Caco-2 (cell line): ENCODE measurements around the gene FCER2. TPM values are rescaled to one million over a fixed set of nuclear protein-coding genes. Genes with fewer than 3 reads are reported as not detected.

ENCODE experiments used
- BruUV-seq: library from RNA; stranded (reverse); fragments of 400-500 nt; replicated peaks from 2 replicates; lab custom pipeline; 2021; lab: Mats Ljungman, UMichigan
- CTCF ChIA-PET: fragments of 300-600 bp; sonication (Branson Sonifier 250); formaldehyde crosslinking; loops from one replicate; lab custom pipeline; 2022; ENCODE audit warnings: antibody characterized with exemption; lab: Charles Lee
- POLR2A ChIA-PET: fragments of 300-600 bp; sonication (Branson Sonifier 250); formaldehyde crosslinking; loops from one replicate; lab custom pipeline; 2022; ENCODE audit warnings: antibody characterized with exemption; lab: Charles Lee
- DNase-seq, 2 experiments: peaks; one replicate each; pipeline versions ENCODE4 v3.0.0 to v3.0.0-alpha.2; 2020 to 2022
- H3K27me3 ChIP-seq: replicated peaks from 2 replicates; pipeline ENCODE4 v1.6.0; 2011; ENCODE audit warnings: low read length; ENCODE audit not compliant: control insufficient read depth, insufficient read depth
- H3K36me3 ChIP-seq: 2 replicates; pipeline ENCODE4 v1.5.1; 2011; ENCODE audit warnings: low read length; ENCODE audit not compliant: control insufficient read depth, insufficient read depth
- H3K4me1 ChIP-seq: fragments of 250-450 bp; sonication (Bioruptor Pico); 2 replicates; pipeline ENCODE4 v1.5.1; 2020; ENCODE audit warnings: mild to moderate bottlenecking
- H3K4me3 ChIP-seq: 2 replicates; pipeline ENCODE4 v1.5.1; 2011; ENCODE audit warnings: low read depth, mild to moderate bottlenecking, control low read depth, low read length
- H3K9me3 ChIP-seq: fragments of 250-450 bp; sonication (Bioruptor Pico); 2 replicates; pipeline ENCODE4 v1.5.1; 2020; ENCODE audit warnings: mild to moderate bottlenecking, moderate library complexity
- H3K27ac Mint-ChIP-seq: one replicate; pipeline ENCODE4 v1.8.0; 2022; ENCODE audit warnings: mixed read lengths; ENCODE audit not compliant: unreplicated experiment
- H3K27me3 Mint-ChIP-seq: one replicate; pipeline ENCODE4 v1.8.0; 2022; ENCODE audit warnings: mixed read lengths; ENCODE audit not compliant: insufficient read depth, unreplicated experiment
- H3K36me3 Mint-ChIP-seq: one replicate; pipeline ENCODE4 v1.8.0; 2022; ENCODE audit warnings: mild to moderate bottlenecking, mixed read lengths; ENCODE audit not compliant: insufficient read depth, unreplicated experiment
- H3K4me1 Mint-ChIP-seq: one replicate; pipeline ENCODE4 v1.8.0; 2022; ENCODE audit warnings: low read depth, mixed read lengths; ENCODE audit not compliant: unreplicated experiment
- H3K4me3 Mint-ChIP-seq: one replicate; pipeline ENCODE4 v1.8.0; 2022; ENCODE audit warnings: mild to moderate bottlenecking, moderate library complexity, mixed read lengths; ENCODE audit not compliant: unreplicated experiment
- H3K9me3 Mint-ChIP-seq: one replicate; pipeline ENCODE4 v1.8.0; 2022; ENCODE audit warnings: mixed read lengths; ENCODE audit not compliant: unreplicated experiment
- intact Hi-C: fragments of 100-400 bp; cut with micrococcal nuclease; formaldehyde crosslinking; loops from one replicate; pipeline ENCODE4 v1.10.0; 2022; ENCODE audit not compliant: unreplicated experiment
- total RNA-seq: library from RNA; stranded (reverse); gene quantifications from 2 replicates; pipeline ENCODE4 v1.2.3, GENCODE V29; 2022
- TF ChIP-seq, protein P1 (sequence below), 2 experiments: fragments of 200-600 bp in 1 of 2; IDR thresholded peaks; 1 replicate in 1 of 2; 2 replicates in 1 of 2; pipeline versions ENCODE4 v1.5.1 to v1.8.0; 2011 to 2022; ENCODE audit warnings: antibody characterized with exemption in 1 of 2, control low read depth in 1 of 2, inconsistent platforms in 1 of 2, low read depth in 1 of 2, low read length in 1 of 2, mild to moderate bottlenecking in 1 of 2, moderate library complexity in 1 of 2; ENCODE audit not compliant: insufficient read depth in 1 of 2, severe bottlenecking in 1 of 2, unreplicated experiment in 1 of 2

Gene FCER2
- total RNA-seq, 1 experiment from 2014 or later, result not detected

DNA sequence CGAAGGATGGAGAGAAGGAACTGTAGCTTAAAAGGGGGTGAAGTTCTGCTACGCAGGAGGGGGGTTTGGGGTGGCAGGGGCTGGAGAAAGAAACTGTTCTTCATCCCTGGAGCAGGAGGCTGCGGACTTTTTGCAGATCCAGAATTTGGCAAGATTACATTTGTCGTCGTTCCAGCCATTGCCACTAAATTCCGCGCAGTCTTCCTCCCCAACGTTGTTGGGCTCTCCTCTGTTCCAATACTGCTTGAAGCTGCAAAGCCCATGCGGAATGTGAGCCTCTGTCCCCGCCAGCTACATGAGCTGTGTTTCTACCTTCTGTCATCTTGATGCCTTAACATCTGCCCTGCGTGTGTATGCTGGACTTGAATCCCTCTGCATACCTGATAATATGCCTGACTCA lies 41.1 kb upstream of the FCER2 start:
- Histone ChIP-seq H3K9me3 (no peaks in the 10 kb centered on the region), H3K27me3 (no peaks in the 10 kb centered on the region), H3K36me3 (no peaks in the 10 kb centered on the region), H3K4me3 (no peak overlapping the region), H3K4me1 (no peaks in the 10 kb centered on the region)
- TF ChIP-seq, protein P1, sequence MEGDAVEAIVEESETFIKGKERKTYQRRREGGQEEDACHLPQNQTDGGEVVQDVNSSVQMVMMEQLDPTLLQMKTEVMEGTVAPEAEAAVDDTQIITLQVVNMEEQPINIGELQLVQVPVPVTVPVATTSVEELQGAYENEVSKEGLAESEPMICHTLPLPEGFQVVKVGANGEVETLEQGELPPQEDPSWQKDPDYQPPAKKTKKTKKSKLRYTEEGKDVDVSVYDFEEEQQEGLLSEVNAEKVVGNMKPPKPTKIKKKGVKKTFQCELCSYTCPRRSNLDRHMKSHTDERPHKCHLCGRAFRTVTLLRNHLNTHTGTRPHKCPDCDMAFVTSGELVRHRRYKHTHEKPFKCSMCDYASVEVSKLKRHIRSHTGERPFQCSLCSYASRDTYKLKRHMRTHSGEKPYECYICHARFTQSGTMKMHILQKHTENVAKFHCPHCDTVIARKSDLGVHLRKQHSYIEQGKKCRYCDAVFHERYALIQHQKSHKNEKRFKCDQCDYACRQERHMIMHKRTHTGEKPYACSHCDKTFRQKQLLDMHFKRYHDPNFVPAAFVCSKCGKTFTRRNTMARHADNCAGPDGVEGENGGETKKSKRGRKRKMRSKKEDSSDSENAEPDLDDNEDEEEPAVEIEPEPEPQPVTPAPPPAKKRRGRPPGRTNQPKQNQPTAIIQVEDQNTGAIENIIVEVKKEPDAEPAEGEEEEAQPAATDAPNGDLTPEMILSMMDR (IDR thresholded peaks at IDR 0.05; ENCODE audit: insufficient read depth in 1 of 2, low read depth in 1 of 2, low read length in 1 of 2, severe bottlenecking in 1 of 2, unreplicated experiment in 1 of 2), result no peak
- BruUV-seq, result no TSS peak
- Mint-ChIP-seq H3K36me3 (no peaks in the 10 kb centered on the region), H3K4me3 (no peak overlapping the region), H3K27ac (no peak overlapping the region), H3K27me3 (peaks cover 15% of the 10 kb centered on the region), H3K9me3 (peaks cover 10% of the 10 kb centered on the region), H3K4me1 (no peaks in the 10 kb centered on the region)
- no peak for DNase-seq
- intact Hi-C loops, result no loop called here
- ChIA-PET POLR2A (no interaction called here), CTCF (no interaction called here)

DNA sequence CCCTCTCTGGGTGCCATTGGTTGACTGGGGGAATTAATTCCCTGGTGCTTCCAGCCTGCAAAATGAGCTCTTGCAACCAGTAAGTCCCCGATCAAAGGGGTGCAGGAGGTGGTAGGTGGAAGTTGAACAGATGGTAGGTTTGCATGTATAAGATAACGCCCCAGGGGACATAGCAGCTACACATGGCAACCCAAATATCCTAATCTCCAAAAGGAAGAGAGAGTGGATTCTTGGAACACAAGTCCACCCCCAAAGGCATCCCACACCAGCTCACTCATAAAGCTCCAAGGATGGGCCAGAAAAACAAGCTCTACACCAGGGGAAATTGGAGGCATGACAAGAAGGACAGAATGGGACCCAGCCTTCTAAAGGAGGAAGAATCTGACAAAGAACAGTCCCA lies 40.6 kb upstream of the FCER2 start:
- Mint-ChIP-seq H3K4me1 (no peaks in the 10 kb centered on the region), H3K36me3 (no peaks in the 10 kb centered on the region), H3K27me3 (peaks cover 15% of the 10 kb centered on the region), H3K27ac (no peak overlapping the region), H3K4me3 (no peak overlapping the region), H3K9me3 (peaks cover 10% of the 10 kb centered on the region)
- Histone ChIP-seq H3K27me3 (no peaks in the 10 kb centered on the region), H3K4me3 (no peak overlapping the region), H3K36me3 (no peaks in the 10 kb centered on the region), H3K9me3 (no peaks in the 10 kb centered on the region), H3K4me1 (no peaks in the 10 kb centered on the region)
- CTCF ChIA-PET, result no interaction called here
- no TSS peak for BruUV-seq
- POLR2A ChIA-PET, result no interaction called here
- no peak for DNase-seq
- intact Hi-C loops, result no loop called here
- TF ChIP-seq, protein P1 (IDR thresholded peaks at IDR 0.05; ENCODE audit: insufficient read depth in 1 of 2, low read depth in 1 of 2, low read length in 1 of 2, severe bottlenecking in 1 of 2, unreplicated experiment in 1 of 2), result no peak

DNA sequence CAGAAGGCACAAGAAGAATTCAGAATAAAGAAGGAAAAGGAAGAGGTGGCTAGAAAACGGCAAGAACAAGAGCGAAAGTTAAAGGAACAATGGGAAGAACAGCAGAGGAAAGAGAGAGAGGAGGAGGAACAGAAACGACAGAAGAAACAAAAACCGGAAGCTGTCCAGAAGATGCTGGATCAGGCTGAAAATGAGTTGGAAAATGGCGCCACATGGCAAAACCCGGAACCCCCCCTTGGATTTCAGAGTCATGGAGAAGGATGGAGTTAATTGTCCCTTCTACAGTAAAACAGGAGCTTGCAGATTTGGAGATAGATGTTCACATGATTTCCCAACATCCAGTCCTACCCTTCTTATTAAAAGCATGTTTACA lies 38.7 kb upstream of the FCER2 start:
- intact Hi-C loops, result no loop called here

More for the DNA sequence above, 38.7 kb upstream of the FCER2 start:
- Histone ChIP-seq H3K36me3 (no peaks in the 10 kb centered on the region), H3K9me3 (no peaks in the 10 kb centered on the region), H3K27me3 (no peaks in the 10 kb centered on the region), H3K4me3 (no peak overlapping the region), H3K4me1 (no peaks in the 10 kb centered on the region)
- no peak for DNase-seq
- Mint-ChIP-seq H3K27ac (no peak overlapping the region), H3K4me3 (no peak overlapping the region), H3K27me3 (peaks cover 20% of the 10 kb centered on the region), H3K36me3 (no peaks in the 10 kb centered on the region), H3K9me3 (peaks cover 10% of the 10 kb centered on the region), H3K4me1 (no peaks in the 10 kb centered on the region)
- CTCF ChIA-PET, result no interaction called here
- BruUV-seq, result no TSS peak
- POLR2A ChIA-PET, result no interaction called here
- TF ChIP-seq, protein P1 (IDR thresholded peaks at IDR 0.05; ENCODE audit: insufficient read depth in 1 of 2, low read depth in 1 of 2, low read length in 1 of 2, severe bottlenecking in 1 of 2, unreplicated experiment in 1 of 2), result no peak
